ENCODE data around the gene DDRGK1.

DDRGK1 gene

GRCh38 chr20:3204124-3204794, at the start of gene DDRGK1:
DDRGK1 (minus strand) TSS chr20:3204682; CDS start chr20:3204627, 55 bp downstream.
- DNase-seq = peak; percentile 86 to 92

GRCh38 chr20:3251806-3252205, 47.3 kb upstream of the DDRGK1 start:
- DNase-seq = no peak

GRCh38 chr20:3250091-3250504, 45.6 kb upstream of the DDRGK1 start:
- no peak for DNase-seq

GRCh38 chr20:3248993-3249347, 44.5 kb upstream of the DDRGK1 start:
- DNase-seq = no peak

GRCh38 chr20:3248167-3248992, 43.9 kb upstream of the DDRGK1 start:
- DNase-seq = no peak

- DNase-seq = no peak
These were observed 43.2 kb upstream of the DDRGK1 start for GRCh38 chr20:3247638-3248037.

- DNase-seq = no peak
These were observed 42.2 kb upstream of the DDRGK1 start for GRCh38 chr20:3246682-3247081.

- no peak for DNase-seq
These were observed 41.2 kb upstream of the DDRGK1 start for GRCh38 chr20:3245711-3246110.

- DNase-seq = no peak
These were observed 40.7 kb upstream of the DDRGK1 start for GRCh38 chr20:3245156-3245555.

- DNase-seq = no peak
These were observed 40.1 kb upstream of the DDRGK1 start for GRCh38 chr20:3244613-3245012.

- no peak for DNase-seq
These were observed 39.4 kb upstream of the DDRGK1 start for GRCh38 chr20:3243718-3244358.

GRCh38 chr20:3242172-3242692, 37.8 kb upstream of the DDRGK1 start:
- DNase-seq = no peak

GRCh38 chr20:3240776-3241363, 36.4 kb upstream of the DDRGK1 start:
- DNase-seq = no peak

GRCh38 chr20:3239867-3240775, 35.6 kb upstream of the DDRGK1 start:
- DNase-seq = no peak

- DNase-seq = no peak
These were observed 34.8 kb upstream of the DDRGK1 start, which contains the start of gene SLC4A11 for GRCh38 chr20:3239026-3239866. SLC4A11 (minus strand) TSS chr20:3239190; CDS start chr20:3239137, 53 bp downstream.

GRCh38 chr20:3238616-3239025, 34.1 kb upstream of the DDRGK1 start:
- peak in 1 of 2 donors; percentile 22 for DNase-seq

- no peak for DNase-seq
These were observed 33.6 kb upstream of the DDRGK1 start for GRCh38 chr20:3237958-3238615.

GRCh38 chr20:3237011-3237957, 32.8 kb upstream of the DDRGK1 start:
- no peak for DNase-seq

GRCh38 chr20:3235666-3236324, 31.3 kb upstream of the DDRGK1 start:
- DNase-seq = no peak
